ENCODE measurements around the gene PHF5A.
A peak's percentile ranks its signal among the peaks of the same experiment; 100 is the strongest.
"Not testable (repeated sequence)": the region's sequence is repeated elsewhere in the genome, so short reads cannot be mapped to it uniquely, and the experiment has no call there.

The PHF5A gene

DNA sequence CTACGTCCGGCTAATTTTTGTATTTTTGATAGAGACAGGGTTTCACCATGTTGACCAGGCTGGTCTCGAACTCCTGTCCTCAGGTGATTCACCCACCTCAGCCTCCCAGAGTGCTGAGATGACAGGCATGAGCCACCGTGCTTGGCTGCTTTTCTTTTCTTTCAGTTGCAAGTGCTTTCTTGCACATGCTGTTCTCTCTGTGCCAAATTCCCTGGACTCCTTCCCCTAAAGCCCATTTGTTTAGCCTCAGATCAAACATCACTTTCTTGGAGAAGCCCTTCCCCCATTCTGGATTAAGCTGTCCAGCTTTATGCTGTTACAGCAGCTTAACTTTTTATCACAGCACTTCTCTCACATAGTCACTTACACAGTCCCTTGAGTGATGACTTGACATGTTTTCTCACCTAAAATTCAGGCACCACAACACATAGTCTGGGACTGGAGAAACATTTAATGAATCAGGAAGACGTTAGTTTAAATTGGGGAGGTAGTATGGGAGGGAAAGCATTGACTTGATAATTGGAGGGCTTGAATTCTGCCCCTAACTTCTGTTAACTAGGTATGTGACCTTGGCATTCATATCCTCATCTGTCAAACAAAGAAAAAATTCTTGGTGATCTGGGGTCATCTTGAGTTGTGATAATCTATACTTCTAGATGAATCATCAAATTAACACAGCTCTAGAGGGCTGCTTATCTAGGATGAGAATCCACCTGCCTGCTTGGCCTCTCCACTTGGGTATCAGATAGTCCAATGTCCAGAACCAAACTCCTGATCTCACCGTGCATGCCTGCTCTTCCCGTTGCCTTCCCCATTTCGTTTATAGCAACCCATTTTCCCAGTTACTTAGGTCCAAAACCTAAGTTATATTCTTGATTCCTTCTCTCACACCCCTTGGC is 18.8 kb upstream of the PHF5A start:
- FAIRE-seq: no peak

DNA sequence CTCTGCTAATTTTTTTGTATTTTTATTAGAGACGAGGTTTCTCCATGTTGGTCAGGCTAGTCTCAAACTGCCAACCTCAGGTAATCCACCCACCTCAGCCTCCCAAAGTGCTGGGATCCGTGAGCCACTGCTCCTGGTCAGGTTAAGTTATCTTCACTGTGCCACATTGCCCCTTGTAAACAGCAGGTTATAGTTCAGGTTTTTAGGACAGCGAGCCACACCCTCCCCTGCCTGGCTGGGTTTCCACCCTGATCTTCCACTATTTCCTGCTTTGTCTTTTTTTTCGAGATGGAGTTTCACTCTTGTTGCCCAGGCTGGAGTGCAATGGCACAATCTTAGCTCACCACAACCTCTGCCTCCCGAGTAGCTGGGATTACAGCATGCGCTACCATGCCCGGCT is 16.5 kb upstream of the PHF5A start:
- no peak for FAIRE-seq

DNA sequence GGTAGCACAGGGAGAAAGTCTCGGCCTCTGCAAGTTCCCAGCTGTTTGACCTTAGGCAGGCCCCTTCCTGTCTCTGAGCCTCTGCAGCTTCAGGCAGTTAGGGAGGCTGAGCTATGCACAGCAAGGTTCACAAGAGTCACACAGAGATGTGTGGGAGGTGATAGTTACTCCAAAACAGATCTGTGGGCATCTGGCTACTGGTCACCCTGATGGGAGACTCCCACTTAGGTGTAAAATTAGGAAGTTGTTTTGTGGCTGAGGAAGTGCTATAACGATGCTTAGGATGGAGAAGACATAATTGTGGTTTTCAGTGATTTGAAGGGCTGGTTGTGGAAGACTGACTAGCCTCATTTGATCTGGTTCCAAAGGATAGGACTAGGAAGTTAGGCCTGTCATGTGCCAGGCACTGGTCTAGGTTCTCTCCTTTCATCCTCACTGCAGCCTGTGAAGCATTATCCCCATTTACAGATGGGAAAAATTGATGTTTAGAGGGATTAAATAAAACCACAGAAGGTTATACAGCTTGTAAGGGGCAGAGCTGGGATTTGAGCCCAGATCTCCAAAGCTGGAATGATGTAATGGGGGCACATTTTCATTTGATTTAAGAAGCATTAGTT is 13.9 kb upstream of the PHF5A start:
- no peak for FAIRE-seq

DNA sequence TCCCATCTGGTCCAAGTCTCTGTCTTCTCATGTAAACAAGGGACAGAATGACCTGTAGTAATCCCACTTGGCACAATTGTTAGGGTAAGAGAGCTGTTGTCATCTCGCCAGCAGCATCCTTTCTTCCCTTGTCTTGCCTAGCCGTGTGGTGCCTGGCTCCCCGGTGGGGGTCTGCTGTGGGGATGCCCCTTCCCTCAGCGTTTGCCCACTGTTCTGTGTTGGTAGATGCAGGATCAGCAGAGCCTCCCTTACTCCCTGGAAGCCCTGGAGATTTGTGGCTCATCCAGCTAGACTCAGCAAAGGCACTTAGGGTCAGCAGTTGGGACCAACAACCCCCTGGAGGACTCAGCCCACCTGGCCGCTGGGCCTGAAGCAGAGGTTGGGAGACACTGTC is 13.4 kb upstream of the PHF5A start:
- FAIRE-seq: no peak

DNA sequence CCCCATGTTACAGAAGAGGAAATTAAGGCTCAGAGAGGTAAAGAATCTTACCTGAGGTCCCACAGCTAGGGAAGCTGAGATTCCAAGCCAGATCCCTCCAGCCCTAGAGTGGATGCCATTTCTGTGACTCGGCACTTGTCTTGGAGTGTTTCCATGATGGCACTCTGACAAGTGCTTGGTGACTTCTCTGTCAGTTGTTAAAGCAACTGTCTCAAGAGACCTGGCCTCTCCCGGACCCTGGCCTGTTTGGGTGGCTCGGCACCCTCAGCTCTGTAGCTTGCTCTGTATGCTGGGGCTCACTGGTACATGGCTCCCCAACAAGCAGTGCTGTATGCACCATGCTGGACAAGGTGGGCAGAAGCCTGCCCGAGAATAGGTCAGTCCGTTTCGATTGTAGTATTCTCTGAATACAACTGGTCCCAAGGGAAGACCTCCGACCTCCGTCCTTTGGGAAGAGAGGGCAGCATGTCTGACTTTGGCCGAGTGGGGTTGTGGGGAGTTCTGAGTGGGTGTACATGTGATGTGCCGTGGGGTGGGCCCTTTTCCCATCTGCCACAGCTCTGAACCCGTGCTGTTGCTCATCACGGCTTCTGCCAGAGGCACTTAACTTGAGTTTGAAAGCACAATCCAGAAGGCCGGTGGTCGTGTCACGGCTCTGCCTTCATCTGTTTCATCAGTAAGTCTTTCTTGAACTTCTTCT is 12.8 kb upstream of the PHF5A start:
- no peak for FAIRE-seq

DNA sequence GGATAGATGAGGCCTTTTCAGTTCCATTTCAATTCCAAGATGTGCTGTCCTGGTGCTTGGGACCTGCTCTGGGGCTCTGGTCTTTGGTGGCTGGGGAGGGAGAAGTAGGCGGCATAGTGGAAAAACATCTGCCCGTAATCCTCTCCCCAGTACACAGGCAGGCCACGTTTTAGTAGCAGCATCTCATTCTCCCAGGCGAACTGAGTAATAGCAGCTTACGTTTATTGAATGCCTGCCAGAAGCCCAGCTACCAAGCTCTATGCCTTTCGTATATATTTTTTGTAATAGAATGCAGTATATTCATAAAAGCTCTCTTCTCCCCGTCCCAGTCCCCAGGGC is 11.9 kb upstream of the PHF5A start:
- no peak for FAIRE-seq

DNA sequence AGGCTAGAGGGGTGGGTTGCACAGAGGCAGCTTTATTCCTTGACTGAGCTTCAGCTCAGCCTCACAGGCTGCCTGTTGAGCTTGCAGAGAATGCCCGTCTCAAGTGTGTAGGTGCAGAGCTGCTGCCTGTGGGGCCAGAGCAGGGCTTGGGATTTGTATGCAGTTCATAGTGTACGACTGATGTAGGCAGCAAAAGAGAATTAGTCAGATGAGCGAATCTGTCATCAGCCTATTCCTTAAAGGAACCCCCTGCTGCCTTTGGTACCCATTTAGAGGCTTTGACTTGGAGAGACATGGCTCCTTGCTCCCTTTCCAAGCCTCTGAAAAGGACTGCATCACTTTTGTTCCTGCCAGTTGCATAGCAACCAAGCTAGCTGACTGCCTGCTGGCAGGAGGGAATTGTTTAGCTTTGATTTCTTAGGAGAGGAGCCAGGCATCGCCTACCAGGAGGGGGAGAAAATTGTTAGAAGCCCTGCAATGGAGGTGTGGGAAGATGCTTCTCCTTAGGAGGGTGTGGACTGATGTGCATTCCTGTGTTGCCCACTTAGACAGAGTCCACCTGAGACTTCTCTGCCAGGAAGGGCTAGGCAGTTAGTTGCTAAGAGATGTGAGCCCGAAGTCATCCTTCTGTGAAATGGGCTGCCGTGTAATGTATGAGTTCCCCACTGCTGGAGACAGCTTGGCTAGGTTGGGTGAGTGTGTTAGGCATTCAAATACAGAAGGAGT is 11.3 kb upstream of the PHF5A start:
- no peak for FAIRE-seq

DNA sequence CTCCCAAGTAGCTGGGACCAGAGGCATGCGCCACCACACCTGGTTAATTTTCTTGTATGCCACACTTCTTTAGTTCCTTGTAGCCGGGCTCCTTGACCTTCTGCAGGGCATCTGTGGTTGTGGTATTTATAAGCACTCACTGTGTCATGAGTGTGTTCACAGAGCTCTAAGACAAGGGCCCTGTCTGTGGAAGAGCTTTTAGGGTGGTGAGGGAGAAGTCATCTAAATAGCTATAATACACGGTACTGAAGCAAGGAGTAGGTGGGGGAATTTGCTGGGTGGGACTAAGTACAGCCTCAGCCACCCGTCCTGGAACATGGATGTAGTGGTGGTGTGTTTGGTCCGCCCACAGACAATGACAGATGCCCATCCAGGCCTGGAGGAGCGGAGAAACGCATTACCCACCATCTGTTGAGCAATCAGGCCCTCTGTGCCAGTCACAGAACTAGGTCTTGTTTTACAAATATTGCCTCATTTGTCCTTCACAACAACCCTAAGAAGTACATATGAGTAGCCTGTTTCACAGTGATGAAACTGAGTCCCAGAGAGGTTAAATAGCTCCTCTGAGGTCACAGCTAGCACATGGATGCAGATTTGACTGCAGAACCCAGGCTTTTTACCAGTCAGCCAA is 10.5 kb upstream of the PHF5A start:
- no peak for FAIRE-seq

DNA sequence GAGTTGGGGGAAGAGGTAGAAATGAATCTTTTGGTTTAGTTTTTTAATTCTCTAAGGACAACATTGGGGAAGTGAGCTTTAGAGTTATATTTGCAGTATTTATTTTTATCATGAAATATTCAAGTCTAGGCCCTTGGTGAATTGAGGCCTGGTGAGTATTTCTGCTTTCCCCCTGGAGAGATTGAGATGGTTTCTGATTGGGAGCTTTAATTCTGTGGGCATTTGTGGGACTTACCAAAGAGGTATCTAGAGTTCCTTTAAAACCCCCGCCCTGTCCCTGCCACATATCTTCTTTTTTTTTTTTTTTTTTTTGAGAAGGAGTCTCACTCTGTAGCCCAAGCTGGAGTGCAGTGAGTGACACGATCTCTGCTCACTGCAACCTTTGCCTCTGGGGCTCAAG is 10.0 kb upstream of the PHF5A start:
- FAIRE-seq: no peak

DNA sequence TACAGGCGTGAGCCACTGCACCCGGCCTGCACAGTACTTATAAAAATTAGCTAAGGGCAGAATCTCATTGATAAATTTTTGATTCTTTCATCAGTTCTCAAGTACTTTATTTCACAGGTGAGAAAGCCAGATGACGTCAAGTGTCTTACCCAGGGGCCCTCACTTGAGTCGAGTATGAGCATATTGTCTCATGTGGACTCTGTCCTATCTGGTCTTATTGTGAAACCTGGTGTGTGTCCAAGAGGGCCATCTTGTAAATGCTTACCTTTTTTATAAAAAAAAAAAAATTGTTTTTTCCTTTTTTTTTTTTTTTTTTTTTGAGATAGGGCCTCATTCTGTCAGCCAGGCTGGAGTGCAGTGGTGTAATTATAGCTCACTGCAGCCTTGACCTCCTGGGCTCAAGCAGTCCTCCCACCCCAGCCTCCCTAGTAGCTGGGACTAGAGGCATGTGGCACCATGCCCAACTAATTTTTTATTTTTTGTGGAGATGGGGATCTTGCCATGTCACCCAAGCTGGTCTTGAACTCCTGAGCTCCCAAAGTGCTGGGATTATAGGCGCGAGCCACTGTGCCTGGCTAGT is 6.5 kb upstream of the PHF5A start:
- no peak for FAIRE-seq

DNA sequence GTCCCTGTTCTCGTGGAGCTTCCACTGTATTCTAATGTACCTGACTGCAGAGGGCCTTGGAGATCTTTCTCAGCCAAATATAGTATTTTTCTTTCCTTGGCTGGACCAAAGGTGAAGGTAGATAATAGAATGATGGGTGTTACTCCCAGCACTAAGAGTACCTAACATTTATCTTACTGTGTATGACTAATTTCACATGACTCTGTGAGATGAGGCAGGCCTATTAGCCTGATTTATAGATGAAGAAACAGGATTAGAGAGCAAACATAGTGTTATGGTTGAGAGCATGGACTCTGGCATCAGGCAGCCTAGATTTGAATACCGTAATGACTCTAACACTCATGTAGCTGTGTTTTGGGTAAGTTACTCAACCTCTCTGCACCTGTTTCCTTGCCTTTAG is 3.1 kb upstream of the PHF5A start:
- no peak for FAIRE-seq

DNA sequence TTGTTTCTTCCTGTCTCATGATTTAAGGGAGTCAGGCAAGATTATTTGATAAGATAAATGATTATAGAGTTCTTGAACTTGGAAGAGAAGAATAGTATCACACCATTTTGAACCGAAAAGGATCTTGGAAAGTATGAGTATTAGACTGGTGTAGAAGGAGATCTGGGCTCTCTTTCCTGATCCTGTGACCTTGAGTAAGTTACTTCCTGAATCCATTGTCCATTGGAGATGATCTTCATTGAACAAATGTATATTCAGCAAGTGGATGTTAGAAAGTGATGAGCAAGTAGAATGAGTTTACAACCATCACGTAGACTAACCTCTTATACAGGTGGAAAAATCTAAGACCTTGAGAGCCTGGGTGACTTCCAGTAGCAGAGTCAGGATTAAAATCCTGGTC is 2.4 kb upstream of the PHF5A start:
- no peak for FAIRE-seq

DNA sequence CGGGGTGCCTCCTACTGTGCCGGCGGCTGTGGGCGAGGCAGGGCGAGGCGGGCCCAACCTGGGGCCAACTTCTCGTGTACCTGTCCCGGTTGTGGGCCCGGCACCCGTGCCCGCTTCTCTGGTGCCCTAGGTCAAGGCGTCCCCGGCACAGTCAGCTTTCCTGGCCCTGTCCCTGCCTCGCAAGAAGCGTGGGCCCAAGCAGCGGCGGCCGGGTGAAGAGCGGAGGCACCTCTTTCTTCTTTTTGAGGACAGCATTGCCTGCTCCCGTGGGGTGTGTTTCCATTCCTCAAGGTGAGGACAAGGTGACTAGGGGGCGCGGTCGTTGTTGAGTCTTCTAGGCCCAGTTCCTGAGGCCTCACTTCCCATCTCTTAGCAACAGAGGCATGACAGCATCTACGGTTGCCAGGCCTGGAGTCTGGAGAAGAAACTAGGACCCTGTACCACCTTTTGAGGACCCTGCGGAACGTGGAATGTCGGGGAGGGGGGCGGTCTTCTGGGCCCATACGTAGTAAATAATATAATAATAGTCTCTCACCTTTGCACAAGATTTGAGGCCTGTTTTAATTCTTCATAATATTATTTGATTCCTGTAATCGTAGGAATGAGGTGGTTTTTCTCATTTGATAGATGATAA is 843 bp upstream of the PHF5A start:
- FAIRE-seq: no peak

DNA sequence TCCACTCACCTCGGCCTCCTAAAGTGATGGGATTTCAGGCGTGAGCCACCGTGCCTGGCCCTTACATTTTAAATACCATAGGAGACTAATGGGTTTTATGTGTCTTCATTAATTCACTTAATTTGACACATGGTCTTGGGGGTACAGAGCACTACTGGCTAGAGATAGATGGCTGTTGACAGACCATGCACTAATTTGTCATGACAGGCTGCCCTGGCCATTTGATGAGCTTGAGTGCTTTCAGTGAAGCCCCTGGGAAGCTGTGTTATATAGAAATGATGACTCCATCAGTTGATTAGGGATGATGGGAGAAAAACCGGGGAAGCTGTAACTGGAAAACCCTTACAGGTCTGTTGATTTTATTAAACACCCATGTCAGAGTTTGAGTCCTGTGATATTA is 6.6 kb downstream of the PHF5A start:
- FAIRE-seq: no peak

DNA sequence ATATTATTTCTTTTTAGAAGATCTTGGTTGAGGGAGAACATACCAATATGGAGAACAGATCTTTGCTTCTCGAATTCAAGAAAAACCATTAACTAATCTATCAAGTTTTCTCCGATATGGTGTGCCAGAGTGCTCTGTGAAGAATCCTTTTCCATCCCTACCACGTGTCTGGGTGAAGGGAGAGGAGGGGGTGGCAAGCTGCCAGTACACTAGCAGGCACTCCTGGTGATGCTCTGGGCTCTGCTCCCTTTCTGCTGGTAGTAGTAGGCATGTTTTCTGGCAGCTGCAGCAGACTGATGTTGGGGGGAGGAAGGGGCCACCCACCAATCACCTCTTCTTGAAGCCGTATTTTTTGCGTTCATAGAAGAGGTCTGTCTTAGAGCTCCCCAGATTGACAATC is 8.4 kb downstream of the PHF5A start:
- not testable (repeated sequence) for FAIRE-seq

DNA sequence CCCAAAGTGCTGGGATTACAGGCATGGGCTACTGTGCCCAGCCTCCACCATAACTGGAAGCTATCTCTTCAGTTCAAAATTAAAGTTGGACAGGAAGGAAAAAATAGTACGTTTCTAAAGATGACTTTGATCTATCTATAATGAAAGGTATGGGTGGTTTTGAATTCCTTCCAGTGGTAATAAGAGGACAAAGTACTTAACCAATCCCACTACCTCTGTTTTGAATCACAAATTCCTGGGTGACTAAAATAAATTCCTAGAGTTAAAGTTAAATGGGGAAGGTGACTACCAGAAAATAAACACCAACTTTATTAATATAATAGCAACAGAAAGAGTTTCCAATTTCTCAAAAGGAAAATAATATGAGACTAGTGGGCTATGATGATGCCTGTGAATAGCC is 9.1 kb downstream of the PHF5A start:
- no peak for FAIRE-seq

DNA sequence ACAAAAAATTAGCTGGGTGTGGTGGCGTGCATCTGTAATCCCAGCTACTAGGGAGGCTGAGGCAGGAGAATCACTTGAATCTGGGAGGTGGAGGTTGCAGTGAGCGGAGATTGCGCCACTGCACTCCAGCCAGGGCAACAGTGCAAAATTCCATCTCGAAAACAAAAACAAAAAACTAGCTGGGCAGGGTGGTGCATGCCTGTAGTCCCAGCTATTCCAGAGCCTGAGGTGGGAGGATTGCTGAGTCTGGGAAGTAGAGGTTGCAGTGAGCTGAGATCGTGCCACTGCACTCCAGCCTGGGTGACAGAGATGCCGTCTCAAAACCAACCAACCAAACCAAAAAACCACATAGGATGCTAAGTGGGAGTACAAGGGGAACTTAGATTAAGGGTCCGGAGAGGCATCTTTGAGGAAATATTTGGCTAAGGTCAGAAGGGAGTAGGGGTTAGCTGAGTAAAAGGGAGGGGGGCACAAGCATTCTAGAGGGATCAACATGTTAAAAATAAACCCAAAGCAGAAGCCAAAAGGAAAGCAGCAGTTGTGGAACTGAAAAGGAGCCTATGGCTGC is 10.2 kb downstream of the PHF5A start:
- no peak for FAIRE-seq

DNA sequence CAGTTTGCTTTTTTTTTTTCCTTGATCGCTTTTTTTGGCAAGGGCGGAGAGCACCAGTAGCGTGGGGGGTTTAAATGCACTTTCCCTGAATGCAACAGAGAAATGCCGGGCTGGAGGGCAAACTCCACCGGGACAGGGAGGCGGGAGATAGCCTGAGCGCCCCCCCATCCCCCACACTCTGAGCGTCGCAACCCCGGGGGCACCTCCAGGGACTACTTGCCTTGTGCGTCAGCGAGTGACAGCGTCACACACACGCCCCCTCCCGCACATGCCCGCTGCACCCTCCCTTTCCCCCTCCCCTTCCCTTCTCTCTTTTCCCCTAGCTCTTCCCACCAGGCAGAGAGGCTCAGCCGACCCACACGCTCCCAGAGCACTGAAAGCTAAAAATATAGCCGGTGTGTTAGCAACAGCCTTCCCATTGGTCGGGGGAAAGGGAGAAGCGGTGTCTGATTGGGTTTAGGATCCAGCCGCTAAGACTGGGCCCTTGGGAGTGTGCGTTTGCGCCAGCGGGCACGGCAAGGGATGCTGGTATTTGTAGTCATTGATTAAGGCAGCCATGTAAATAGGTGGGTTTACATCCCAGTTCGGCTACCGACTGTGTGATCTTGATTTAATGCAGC is 20.2 kb downstream of the PHF5A start:
- peak; percentile 100 for FAIRE-seq

DNA sequence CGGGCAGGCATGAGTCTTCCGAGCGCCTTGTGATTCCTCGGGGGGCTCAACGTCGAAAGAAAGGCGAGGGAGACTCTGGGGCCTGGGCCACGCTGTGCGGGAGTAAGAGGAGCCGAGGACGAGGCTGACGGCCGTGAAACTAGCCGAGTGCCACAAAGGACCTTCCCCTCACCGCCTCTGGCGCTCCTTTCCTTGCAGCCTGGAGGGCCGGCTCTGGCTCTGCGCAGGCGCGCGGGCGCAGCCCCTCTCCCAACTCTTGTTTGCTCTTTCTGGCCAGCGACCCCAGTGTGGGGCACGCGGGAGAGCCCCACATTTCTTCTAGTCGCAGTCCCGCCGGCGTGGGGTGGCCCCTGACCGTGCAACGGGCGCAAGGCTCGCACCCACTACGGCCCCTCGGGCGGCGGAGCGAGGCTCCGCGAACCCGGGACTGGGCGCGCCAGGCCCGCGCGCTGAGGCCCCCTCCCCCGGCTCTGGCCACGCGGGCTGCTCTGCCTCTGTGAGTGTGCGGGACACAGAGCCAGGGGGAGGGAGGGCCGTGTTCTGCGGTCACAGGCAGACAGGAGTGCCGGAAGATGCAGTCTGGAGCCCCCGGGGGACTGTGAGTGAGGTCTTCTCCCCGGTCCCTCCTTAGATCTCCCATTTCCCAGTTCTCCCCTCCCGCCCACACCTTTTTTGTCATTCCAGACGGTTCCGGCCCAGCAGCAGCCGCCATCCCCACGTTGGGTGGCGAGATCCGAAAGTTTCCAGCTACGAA is 20.9 kb downstream of the PHF5A start:
- no peak for FAIRE-seq

DNA sequence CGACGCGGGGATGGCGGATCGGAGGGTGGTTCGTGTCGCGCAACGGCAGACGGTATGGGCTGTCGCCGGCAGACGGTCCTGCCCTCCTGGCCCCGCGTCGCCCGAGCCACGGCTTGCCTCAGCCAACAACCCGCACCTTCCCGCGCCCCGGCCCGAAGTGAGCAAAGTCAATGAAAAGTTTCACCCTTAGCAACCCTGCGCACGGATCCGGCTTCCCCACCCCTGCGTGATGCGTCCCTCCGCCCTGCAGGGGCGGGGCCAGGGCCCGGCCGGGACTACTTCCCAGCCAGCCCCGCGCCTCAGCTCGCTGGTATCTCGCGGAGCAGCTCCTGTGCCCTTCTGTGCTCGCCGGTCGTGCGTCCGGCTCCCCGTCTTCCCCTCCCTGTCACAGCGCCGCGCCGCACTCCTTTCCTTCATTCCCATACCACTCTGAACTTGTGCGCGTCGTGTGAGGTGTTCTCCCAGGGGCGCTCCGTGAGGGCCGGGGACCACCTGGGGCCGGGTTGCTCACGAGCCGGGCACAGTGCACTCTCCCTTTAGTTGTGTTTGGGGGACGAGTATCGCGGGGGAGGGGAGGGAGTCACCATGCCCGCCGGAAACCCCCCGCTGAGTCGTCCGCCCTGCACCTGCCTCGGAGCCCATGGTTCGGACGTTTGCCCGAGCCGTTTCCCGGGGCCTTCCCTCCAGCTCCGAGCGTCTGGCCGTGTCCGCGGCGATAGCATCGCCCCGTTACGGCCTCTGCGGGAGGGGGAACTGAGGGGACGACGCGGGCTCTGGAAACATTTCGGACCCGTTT is 21.7 kb downstream of the PHF5A start, which contains the start of gene TOB2:
TOB2 (minus strand) TSS at position 163 of the 796 bp plus-strand sequence. CDS start 9,456 bp downstream, outside the sequence.
- FAIRE-seq: peak; percentile 57

Data from G401.6 (cell line).